GM23338 (cell line): Measurements from ENCODE around the gene HSPA12A. TPM values are rescaled to one million over a fixed set of nuclear protein-coding genes. Genes with fewer than 3 reads are reported as not detected.

ENCODE experiments used
- ATAC-seq: fragments of 200-7000 bp; cut with Tn5 transposase; 3 replicates; pipeline ENCODE4 v1.9.1; 2020
- DNase-seq: peaks from one replicate; pipeline ENCODE4 v3.0.0-alpha.2; 2015; ENCODE audit warnings: low spot score
- H2AFZ ChIP-seq: fragments of 200-600 bp; sonication (generic); 2 replicates; pipeline ENCODE4 v1.8.0; 2016; ENCODE audit warnings: antibody characterized with exemption, mild to moderate bottlenecking, moderate library complexity
- H3F3A ChIP-seq: fragments of 200-600 bp; sonication (generic); replicated peaks from 2 replicates; pipeline ENCODE4 v1.8.0; 2017; ENCODE audit warnings: antibody characterized with exemption, mixed run types, low read depth
- H3K27ac ChIP-seq: fragments of 200-600 bp; sonication (generic); 2 replicates; pipeline ENCODE4 v1.6.1; 2016; ENCODE audit warnings: low read depth
- H3K27me3 ChIP-seq: fragments of 200-600 bp; sonication (generic); 2 replicates; pipeline ENCODE4 v1.8.0; 2016; ENCODE audit warnings: mild to moderate bottlenecking, mixed run types, moderate library complexity; ENCODE audit not compliant: insufficient read depth
- H3K36me3 ChIP-seq: fragments of 200-600 bp; sonication (generic); 2 replicates; pipeline ENCODE4 v1.8.0; 2016; ENCODE audit warnings: mild to moderate bottlenecking; ENCODE audit not compliant: insufficient read depth
- H3K4me1 ChIP-seq: fragments of 200-600 bp; sonication (generic); 2 replicates; pipeline ENCODE4 v1.8.0; 2016; ENCODE audit warnings: mild to moderate bottlenecking, moderate library complexity; ENCODE audit not compliant: insufficient read depth
- H3K4me2 ChIP-seq: fragments of 200-600 bp; sonication (generic); 2 replicates; pipeline ENCODE4 v1.7.1; 2017; ENCODE audit warnings: mixed run types
- H3K4me3 ChIP-seq: fragments of 200-600 bp; sonication (generic); 2 replicates; pipeline ENCODE4 v1.6.1; 2016; ENCODE audit warnings: mixed run types
- H3K79me2 ChIP-seq: fragments of 200-600 bp; sonication (generic); replicated peaks from 2 replicates; pipeline ENCODE4 v1.8.0; 2017; ENCODE audit warnings: mild to moderate bottlenecking; ENCODE audit not compliant: insufficient read depth
- H3K9me2 ChIP-seq: fragments of 200-600 bp; sonication (generic); 2 replicates; pipeline ENCODE4 v1.8.0; 2017; ENCODE audit not compliant: insufficient read depth
- H4K20me1 ChIP-seq: fragments of 200-600 bp; sonication (generic); replicated peaks from 2 replicates; pipeline ENCODE4 v1.8.0; 2017; ENCODE audit warnings: mild to moderate bottlenecking; ENCODE audit not compliant: insufficient read depth
- H3K27ac Mint-ChIP-seq: 2 replicates; pipeline ENCODE4 v1.8.0; 2020; ENCODE audit warnings: inconsistent platforms, mild to moderate bottlenecking, moderate library complexity, mixed read lengths
- H3K27me3 Mint-ChIP-seq: 3 replicates; pipeline ENCODE4 v1.8.0; 2022; ENCODE audit warnings: low read depth, mild to moderate bottlenecking, moderate library complexity, mixed read lengths, inconsistent platforms; ENCODE audit not compliant: insufficient read depth, poor library complexity
- H3K36me3 Mint-ChIP-seq: 3 replicates; pipeline ENCODE4 v1.8.0; 2021; ENCODE audit warnings: low read depth, mild to moderate bottlenecking, inconsistent platforms, moderate library complexity, mixed read lengths
- H3K4me1 Mint-ChIP-seq: 3 replicates; pipeline ENCODE4 v1.8.0; 2020; ENCODE audit warnings: mild to moderate bottlenecking, inconsistent platforms, mixed read lengths
- H3K4me3 Mint-ChIP-seq: 3 replicates; pipeline ENCODE4 v1.8.0; 2021; ENCODE audit warnings: moderate library complexity, mild to moderate bottlenecking, inconsistent platforms, mixed read lengths
- H3K9me3 Mint-ChIP-seq: 3 replicates; pipeline ENCODE4 v1.8.0; 2020; ENCODE audit warnings: moderate library complexity, mild to moderate bottlenecking, inconsistent platforms, mixed read lengths
- CREB1 ChIP-seq: fragments of 250-450 bp; sonication (Bioruptor Pico); IDR thresholded peaks from 2 replicates; pipeline ENCODE4 v1.5.0; 2020; ENCODE audit warnings: low read depth, mild to moderate bottlenecking, moderate library complexity
- EZH2 ChIP-seq: fragments of 200-600 bp; sonication (generic); IDR thresholded peaks from one replicate; pipeline ENCODE4 v1.8.0; 2017; ENCODE audit warnings: antibody characterized with exemption, mild to moderate bottlenecking, low read depth; ENCODE audit not compliant: unreplicated experiment
- JUNB ChIP-seq: IDR thresholded peaks from one replicate; pipeline ENCODE4 v1.6.1; 2016; ENCODE audit warnings: antibody characterized with exemption; ENCODE audit not compliant: unreplicated experiment
- NANOG ChIP-seq: IDR thresholded peaks from 2 replicates; pipeline ENCODE4 v1.6.1; 2016; ENCODE audit warnings: antibody characterized with exemption, borderline replicate concordance
- POLR2AphosphoS5 ChIP-seq: IDR thresholded peaks from 2 replicates; pipeline ENCODE4 v1.6.1; 2016; ENCODE audit warnings: antibody characterized with exemption, low read depth
- STAT1 ChIP-seq: IDR thresholded peaks from one replicate; pipeline ENCODE4 v1.6.1; 2016; ENCODE audit warnings: antibody characterized with exemption; ENCODE audit not compliant: unreplicated experiment
- ZNF331 ChIP-seq: fragments of 250-450 bp; sonication (Bioruptor Pico); IDR thresholded peaks from 2 replicates; pipeline ENCODE4 v1.5.0; 2020; ENCODE audit warnings: low read depth, mild to moderate bottlenecking, moderate library complexity
- polyA plus RNA-seq: library from polyadenylated mRNA; unstranded; fragments of >200 nt; fragmentation: Nextera tagmentation; extraction: Ambion mirVana; gene quantifications from 2 replicates; pipeline ENCODE4 v1.2.1, GENCODE V29; 2016
- total RNA-seq: library from RNA; depleted of rRNA; stranded (reverse); fragments of >200 nt; shearing (Covaris generic); gene quantifications from 2 replicates; pipeline ENCODE4 v1.2.3, GENCODE V29; 2014
- TF ChIP-seq, protein P1 (sequence below), 2 experiments: fragments of 200-600 bp in 1 of 2; sonication (generic) in 1 of 2; conservative IDR thresholded peaks; 2 replicates each; pipeline versions ENCODE4 v1.5.1 to v1.6.1; 2016 to 2017; ENCODE audit warnings: antibody characterized with exemption in 2 of 2, low read depth in 2 of 2, mild to moderate bottlenecking in 2 of 2, moderate library complexity in 1 of 2
- TF ChIP-seq, protein P2 (sequence below): fragments of 250-450 bp; sonication (Bioruptor Pico); IDR thresholded peaks from 2 replicates; pipeline ENCODE4 v1.5.0; 2020; ENCODE audit warnings: mild to moderate bottlenecking, moderate library complexity
- TF ChIP-seq, protein P3 (sequence below): IDR thresholded peaks from 2 replicates; pipeline ENCODE4 v1.6.1; 2016; ENCODE audit warnings: antibody characterized with exemption

Gene HSPA12A
- total and polyA plus RNA-seq, 2 experiments from 2014 or later = 4.4 to 6.3 TPM

DNA sequence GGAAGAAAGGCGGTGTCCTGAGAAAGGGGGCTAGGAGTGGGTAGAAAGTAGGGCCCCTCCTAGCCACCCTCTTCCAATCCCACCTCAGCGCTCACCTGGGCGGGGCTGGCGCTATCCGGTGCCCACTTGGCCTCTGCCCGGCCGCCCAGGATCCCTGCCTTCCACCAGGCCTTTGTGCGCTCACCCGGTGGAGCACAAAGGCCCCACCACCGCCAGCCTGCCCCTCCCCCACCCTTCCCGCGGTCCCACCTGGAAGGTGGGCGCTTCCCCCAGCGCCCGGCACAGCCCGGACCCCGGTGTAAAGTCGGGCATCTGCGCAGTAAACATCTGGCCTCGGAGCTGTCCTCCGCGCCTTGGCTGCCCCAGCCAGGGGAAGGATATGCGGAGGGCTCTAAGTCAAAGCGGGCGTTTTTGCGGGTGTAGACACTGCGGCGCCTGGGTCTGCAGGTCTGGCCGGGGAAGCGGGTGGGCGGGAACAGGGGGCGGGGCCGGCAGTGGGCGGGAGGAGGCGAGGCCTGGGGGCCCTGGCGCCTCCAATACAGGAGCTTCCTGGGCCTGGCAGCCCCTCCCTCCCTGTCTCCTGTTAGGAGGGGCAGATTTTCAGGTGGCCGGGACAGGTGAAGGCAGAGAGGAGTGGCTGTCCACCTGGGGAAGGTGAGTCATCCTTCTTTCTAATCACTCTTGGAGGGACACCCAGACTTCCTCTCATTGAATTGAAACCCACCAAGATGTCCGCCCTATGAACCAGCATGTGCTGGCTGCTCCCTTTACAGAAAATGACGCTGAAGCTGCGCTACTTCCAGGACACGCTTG lies 72.3 kb downstream of the HSPA12A start (continued):
- TF ChIP-seq, protein P1, sequence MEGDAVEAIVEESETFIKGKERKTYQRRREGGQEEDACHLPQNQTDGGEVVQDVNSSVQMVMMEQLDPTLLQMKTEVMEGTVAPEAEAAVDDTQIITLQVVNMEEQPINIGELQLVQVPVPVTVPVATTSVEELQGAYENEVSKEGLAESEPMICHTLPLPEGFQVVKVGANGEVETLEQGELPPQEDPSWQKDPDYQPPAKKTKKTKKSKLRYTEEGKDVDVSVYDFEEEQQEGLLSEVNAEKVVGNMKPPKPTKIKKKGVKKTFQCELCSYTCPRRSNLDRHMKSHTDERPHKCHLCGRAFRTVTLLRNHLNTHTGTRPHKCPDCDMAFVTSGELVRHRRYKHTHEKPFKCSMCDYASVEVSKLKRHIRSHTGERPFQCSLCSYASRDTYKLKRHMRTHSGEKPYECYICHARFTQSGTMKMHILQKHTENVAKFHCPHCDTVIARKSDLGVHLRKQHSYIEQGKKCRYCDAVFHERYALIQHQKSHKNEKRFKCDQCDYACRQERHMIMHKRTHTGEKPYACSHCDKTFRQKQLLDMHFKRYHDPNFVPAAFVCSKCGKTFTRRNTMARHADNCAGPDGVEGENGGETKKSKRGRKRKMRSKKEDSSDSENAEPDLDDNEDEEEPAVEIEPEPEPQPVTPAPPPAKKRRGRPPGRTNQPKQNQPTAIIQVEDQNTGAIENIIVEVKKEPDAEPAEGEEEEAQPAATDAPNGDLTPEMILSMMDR (conservative IDR thresholded peaks at IDR 0.05; ENCODE audit: low read depth in 2 of 2) = no peak

DNA sequence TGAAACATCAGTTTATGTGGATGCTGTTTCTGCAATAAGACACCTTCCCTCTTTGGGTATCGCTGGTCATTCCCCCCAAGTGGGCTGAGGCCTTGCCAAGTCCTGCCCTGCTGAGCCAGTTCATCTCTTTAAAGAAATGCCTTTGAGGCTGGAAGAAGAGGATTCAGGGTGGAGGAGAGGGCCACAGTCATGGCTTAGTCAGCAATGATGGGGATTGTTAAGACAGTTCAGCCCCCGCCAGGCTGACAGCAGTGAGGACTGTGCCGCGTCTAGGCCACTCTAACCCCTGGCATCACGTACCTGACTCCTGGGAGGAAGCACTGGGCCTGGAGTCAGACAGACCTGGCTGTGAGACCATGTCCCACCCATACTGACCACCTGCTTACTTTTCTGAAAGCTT lies 73.3 kb downstream of the HSPA12A start:
- H3K9me2 ChIP-seq = no peaks in the 10 kb centered on the region
- no peaks in the 10 kb centered on the region for H3K27me3 ChIP-seq
- H4K20me1 ChIP-seq = no peaks in the 10 kb centered on the region; the same call in 1 of the 2 replicates
- H3K36me3 ChIP-seq = peaks cover 3% of the 10 kb centered on the region; the same call in 1 of the 2 replicates
- Mint-ChIP-seq H3K27me3 (peaks cover 2% of the 10 kb centered on the region), H3K27ac (no peak overlapping the region), H3K4me1 (peaks cover 26% of the 10 kb centered on the region), H3K36me3 (peaks cover 24% of the 10 kb centered on the region), H3K9me3 (no peaks in the 10 kb centered on the region), H3K4me3 (peak overlapping the region; percentile 74)
- ATAC-seq (no peak; the same call in 2 of the 3 replicates), DNase-seq (no peak)
- peaks cover 6% of the 10 kb centered on the region for H3K79me2 ChIP-seq
- peak overlapping the region; percentile 96; the same call in 1 of the 2 replicates for H2AFZ ChIP-seq
- H3K4me3 ChIP-seq = peak overlapping the region; percentile 90
- peaks cover 21% of the 10 kb centered on the region for H3K4me1 ChIP-seq
- H3K27ac ChIP-seq = no peak overlapping the region
- H3F3A ChIP-seq = no peaks in the 10 kb centered on the region
- peak overlapping the region; percentile 90 for H3K4me2 ChIP-seq
- TF ChIP-seq CREB1 = no peak
- no peak for TF ChIP-seq NANOG
- TF ChIP-seq, protein P2, sequence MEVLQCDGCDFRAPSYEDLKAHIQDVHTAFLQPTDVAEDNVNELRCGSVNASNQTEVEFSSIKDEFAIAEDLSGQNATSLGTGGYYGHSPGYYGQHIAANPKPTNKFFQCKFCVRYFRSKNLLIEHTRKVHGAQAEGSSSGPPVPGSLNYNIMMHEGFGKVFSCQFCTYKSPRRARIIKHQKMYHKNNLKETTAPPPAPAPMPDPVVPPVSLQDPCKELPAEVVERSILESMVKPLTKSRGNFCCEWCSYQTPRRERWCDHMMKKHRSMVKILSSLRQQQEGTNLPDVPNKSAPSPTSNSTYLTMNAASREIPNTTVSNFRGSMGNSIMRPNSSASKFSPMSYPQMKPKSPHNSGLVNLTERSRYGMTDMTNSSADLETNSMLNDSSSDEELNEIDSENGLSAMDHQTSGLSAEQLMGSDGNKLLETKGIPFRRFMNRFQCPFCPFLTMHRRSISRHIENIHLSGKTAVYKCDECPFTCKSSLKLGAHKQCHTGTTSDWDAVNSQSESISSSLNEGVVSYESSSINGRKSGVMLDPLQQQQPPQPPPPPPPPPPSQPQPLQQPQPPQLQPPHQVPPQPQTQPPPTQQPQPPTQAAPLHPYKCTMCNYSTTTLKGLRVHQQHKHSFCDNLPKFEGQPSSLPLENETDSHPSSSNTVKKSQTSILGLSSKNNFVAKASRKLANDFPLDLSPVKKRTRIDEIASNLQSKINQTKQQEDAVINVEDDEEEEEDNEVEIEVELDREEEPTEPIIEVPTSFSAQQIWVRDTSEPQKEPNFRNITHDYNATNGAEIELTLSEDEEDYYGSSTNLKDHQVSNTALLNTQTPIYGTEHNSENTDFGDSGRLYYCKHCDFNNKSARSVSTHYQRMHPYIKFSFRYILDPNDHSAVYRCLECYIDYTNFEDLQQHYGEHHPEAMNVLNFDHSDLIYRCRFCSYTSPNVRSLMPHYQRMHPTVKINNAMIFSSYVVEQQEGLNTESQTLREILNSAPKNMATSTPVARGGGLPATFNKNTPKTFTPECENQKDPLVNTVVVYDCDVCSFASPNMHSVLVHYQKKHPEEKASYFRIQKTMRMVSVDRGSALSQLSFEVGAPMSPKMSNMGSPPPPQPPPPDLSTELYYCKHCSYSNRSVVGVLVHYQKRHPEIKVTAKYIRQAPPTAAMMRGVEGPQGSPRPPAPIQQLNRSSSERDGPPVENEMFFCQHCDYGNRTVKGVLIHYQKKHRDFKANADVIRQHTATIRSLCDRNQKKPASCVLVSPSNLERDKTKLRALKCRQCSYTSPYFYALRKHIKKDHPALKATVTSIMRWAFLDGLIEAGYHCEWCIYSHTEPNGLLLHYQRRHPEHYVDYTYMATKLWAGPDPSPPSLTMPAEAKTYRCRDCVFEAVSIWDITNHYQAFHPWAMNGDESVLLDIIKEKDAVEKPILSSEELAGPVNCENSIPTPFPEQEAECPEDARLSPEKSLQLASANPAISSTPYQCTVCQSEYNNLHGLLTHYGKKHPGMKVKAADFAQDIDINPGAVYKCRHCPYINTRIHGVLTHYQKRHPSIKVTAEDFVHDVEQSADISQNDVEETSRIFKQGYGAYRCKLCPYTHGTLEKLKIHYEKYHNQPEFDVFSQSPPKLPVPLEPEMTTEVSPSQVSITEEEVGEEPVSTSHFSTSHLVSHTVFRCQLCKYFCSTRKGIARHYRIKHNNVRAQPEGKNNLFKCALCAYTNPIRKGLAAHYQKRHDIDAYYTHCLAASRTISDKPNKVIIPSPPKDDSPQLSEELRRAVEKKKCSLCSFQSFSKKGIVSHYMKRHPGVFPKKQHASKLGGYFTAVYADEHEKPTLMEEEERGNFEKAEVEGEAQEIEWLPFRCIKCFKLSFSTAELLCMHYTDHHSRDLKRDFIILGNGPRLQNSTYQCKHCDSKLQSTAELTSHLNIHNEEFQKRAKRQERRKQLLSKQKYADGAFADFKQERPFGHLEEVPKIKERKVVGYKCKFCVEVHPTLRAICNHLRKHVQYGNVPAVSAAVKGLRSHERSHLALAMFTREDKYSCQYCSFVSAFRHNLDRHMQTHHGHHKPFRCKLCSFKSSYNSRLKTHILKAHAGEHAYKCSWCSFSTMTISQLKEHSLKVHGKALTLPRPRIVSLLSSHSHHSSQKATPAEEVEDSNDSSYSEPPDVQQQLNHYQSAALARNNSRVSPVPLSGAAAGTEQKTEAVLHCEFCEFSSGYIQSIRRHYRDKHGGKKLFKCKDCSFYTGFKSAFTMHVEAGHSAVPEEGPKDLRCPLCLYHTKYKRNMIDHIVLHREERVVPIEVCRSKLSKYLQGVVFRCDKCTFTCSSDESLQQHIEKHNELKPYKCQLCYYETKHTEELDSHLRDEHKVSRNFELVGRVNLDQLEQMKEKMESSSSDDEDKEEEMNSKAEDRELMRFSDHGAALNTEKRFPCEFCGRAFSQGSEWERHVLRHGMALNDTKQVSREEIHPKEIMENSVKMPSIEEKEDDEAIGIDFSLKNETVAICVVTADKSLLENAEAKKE (CRISPR knock-in tag) = no peak
- TF ChIP-seq, protein P3, sequence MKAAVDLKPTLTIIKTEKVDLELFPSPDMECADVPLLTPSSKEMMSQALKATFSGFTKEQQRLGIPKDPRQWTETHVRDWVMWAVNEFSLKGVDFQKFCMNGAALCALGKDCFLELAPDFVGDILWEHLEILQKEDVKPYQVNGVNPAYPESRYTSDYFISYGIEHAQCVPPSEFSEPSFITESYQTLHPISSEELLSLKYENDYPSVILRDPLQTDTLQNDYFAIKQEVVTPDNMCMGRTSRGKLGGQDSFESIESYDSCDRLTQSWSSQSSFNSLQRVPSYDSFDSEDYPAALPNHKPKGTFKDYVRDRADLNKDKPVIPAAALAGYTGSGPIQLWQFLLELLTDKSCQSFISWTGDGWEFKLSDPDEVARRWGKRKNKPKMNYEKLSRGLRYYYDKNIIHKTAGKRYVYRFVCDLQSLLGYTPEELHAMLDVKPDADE = no peak
- no peak for TF ChIP-seq STAT1
- TF ChIP-seq EZH2 = no peak
- no peak for TF ChIP-seq POLR2AphosphoS5
- TF ChIP-seq JUNB = no peak
- TF ChIP-seq, protein P1 (conservative IDR thresholded peaks at IDR 0.05; ENCODE audit: low read depth in 2 of 2) = no peak
- TF ChIP-seq ZNF331 (CRISPR knock-in tag) = no peak
